GM23248 (cell line): ENCODE data around the gene AKR1D1.

Experiments
- EZH2 ChIP-seq: fragments of 200-600 bp; sonication (generic); IDR thresholded peaks from 2 replicates; pipeline ENCODE4 v1.6.1; 2018; ENCODE audit warnings: antibody characterized with exemption, mild to moderate bottlenecking; ENCODE audit not compliant: insufficient read depth, poor library complexity, severe bottlenecking
- EZH2phosphoT487 ChIP-seq: fragments of 200-600 bp; sonication (generic); IDR thresholded peaks from 2 replicates; pipeline ENCODE4 v1.6.1; 2018; ENCODE audit warnings: antibody characterized with exemption, moderate library complexity, mild to moderate bottlenecking, low read depth; ENCODE audit not compliant: insufficient read depth

- TF ChIP-seq EZH2phosphoT487: no peak
- TF ChIP-seq EZH2: no peak
These were observed 43.5 kb upstream of the AKR1D1 start for GRCh38 chr7:138032770-138033169.
